Immature natural killer cell (primary cell): ENCODE measurements around the gene MAPK12. TPM values are rescaled to one million over a fixed set of nuclear protein-coding genes. Genes with fewer than 3 reads are reported as not detected.

Experiments
- DNase-seq, 3 donors: peaks; one replicate each; pipeline ENCODE4 v3.0.0; 2022; ENCODE audit warnings: mixed read lengths in 1 of 3
- H3K27ac Mint-ChIP-seq, 6 donors: one replicate each; pipeline ENCODE4 v1.8.0; 2020; ENCODE audit warnings: mixed read lengths in 6 of 6, mild to moderate bottlenecking in 5 of 6, inconsistent platforms in 4 of 6, moderate library complexity in 3 of 6
- H3K27me3 Mint-ChIP-seq, 3 donors: one replicate each; pipeline ENCODE4 v1.8.0; 2020 to 2021; ENCODE audit warnings: low read depth in 3 of 3, mild to moderate bottlenecking in 3 of 3, mixed read lengths in 3 of 3, moderate library complexity in 3 of 3, inconsistent platforms in 1 of 3
- H3K36me3 Mint-ChIP-seq, 3 donors: one replicate each; pipeline ENCODE4 v1.8.0; 2020; ENCODE audit warnings: mixed read lengths in 3 of 3, inconsistent platforms in 2 of 3, mild to moderate bottlenecking in 2 of 3
- H3K4me1 Mint-ChIP-seq, 2 donors: one replicate each; pipeline ENCODE4 v1.8.0; 2020; ENCODE audit warnings: inconsistent platforms in 2 of 2, mild to moderate bottlenecking in 2 of 2, mixed read lengths in 2 of 2, moderate library complexity in 1 of 2
- H3K4me3 Mint-ChIP-seq, 5 donors: one replicate each; pipeline ENCODE4 v1.8.0; 2020; ENCODE audit warnings: mild to moderate bottlenecking in 5 of 5, mixed read lengths in 5 of 5, inconsistent platforms in 3 of 5, moderate library complexity in 3 of 5
- H3K9me3 Mint-ChIP-seq, 6 donors: one replicate each; pipeline ENCODE4 v1.8.0; 2020; ENCODE audit warnings: mild to moderate bottlenecking in 6 of 6, mixed read lengths in 6 of 6, inconsistent platforms in 4 of 6, moderate library complexity in 3 of 6
- polyA plus RNA-seq, 3 donors: library from polyadenylated mRNA; unstranded; fragments of 300-500 nt; fragmentation: Illumina TruSeq; gene quantifications; one replicate each; pipeline ENCODE4 v1.2.3, GENCODE V29; 2021

The MAPK12 gene
- polyA plus RNA-seq, 3 donors from 2014 or later = 0.13 to 0.31 TPM; not detected in 1

DNA sequence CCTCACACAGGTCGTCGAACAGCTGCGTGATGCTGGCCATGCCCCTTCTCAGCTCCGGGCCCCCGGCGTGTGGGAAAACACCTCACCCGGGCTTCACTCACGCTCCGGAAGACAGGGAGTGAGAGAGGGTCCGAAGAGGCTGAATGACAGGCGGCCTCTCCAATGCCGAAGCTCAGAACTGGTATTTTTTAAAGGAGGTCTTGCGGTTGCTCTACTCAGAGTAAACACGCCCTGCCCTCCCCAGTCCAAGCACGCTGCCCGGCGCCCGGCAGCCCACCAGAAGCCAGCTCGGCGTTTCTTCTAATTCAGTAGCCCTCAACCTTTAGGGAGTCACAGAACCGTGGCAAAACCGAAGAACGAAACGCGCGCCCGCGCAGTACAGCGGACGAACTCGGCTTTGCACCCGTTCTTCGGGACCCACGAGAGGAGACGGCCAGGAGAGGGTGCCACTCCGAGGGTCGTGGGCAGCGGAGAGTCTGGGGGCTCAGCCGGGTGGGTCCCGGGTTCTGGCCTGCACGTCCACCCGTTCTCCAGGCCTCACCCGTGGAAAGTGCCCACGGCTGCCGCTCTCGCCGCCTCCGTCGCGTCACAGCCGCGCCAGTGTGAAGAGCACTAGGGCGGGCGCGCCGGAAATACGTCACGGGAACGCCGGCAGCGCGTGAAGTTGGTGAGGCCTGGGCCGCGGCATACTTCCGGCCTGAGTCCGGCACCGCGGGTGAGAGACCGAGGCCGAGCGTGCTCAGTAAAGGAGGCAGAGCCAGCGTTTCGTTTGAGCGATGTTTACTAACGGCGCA is 16.9 kb downstream of the MAPK12 start, which contains the start of gene TUBGCP6:
Gene TUBGCP6, minus strand, starts transcription at position 604 of the 794 bp plus-strand sequence. Its CDS starts 564 bp downstream, at position 40.
- peaks cover 5 to 9% (median 9%) of the 10 kb centered on the region in 3 donors for H3K27me3 Mint-ChIP-seq
- peaks cover 38 to 51% of the 10 kb centered on the region in 2 donors for H3K4me1 Mint-ChIP-seq
- peak within 1 kb of the TSS; percentile 95 to 99 (median 98) for H3K27ac Mint-ChIP-seq
- peak within 1 kb of the TSS; percentile 94 to 100 (median 97) for H3K4me3 Mint-ChIP-seq
- peaks cover 0 to 3% (median 3%) of the 10 kb centered on the region in 3 donors for H3K36me3 Mint-ChIP-seq
- peak; percentile 93 to 94 (median 93) for DNase-seq
- H3K9me3 Mint-ChIP-seq = no peaks in the 10 kb centered on the region

DNA sequence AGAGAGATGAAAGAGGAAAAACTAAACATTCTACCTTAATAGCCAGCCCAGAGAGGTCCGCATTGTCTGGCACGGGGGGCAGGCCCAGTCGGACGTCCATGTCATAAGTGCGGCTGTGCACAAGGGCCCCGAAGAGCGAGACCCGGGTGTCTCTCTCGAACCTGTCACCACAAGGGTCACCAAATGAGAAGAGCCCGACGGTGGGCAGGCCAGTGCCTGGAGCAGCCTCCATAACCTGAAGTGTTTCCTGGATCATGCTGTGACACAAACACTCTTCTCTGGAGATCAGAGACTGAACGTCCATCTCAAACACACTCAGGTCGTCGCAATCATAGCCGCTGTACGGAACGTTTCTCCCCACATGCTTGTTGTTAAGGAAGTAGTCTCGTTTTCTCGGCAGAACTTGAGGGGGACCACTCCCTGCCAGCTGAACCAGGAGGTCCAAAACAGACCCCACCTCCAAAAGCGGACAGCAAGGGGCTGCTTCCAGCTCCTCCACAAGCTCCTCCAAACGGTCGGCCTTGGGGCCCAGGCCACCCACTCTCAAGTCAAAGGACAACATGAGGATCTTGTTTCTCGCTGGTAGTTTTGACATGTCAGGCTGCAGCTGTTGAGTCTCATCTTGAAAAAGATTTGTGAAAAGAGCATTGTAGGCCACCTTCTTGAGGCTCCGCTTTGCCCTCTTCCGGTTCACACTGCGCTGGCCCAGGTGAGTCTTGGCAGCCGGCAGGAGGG is 17.6 kb downstream of the MAPK12 start:
- DNase-seq = no peak
- H3K4me3 Mint-ChIP-seq = peak overlapping the region; percentile 94 to 100 (median 97)
- H3K36me3 Mint-ChIP-seq = peaks cover 0 to 3% (median 3%) of the 10 kb centered on the region in 3 donors
- peaks cover 5 to 11% (median 9%) of the 10 kb centered on the region in 3 donors for H3K27me3 Mint-ChIP-seq
- peak overlapping the region; percentile 95 to 99 (median 98) for H3K27ac Mint-ChIP-seq
- H3K4me1 Mint-ChIP-seq = peaks cover 38 to 51% of the 10 kb centered on the region in 2 donors
- no peaks in the 10 kb centered on the region for H3K9me3 Mint-ChIP-seq

DNA sequence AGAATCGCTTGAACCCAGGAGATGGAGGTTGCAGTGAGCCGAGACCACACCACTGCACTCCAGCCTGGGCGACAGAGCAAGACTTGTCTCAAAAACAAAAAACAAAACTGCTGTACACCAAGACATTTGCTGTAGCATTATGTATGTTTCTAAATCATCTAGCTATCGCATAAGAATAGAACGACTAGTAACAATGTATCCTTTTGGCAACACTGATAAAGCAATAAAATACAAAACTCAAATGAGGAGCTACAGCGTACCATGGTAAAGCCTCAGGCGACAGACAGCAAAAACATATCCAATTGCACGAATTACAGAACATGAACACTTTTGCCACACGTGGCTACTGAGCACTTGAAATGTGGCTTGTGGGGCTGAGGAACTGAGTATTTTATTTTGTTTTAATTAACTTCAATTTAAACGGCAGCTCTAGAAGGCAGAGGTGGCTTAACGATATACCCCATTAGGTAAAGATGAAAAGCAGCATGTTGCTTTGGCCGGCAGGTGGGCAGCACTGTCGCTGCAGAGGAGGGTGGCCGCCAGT is 19.0 kb downstream of the MAPK12 start:
- DNase-seq = no peak
- Mint-ChIP-seq H3K36me3 (peaks cover 3 to 7% (median 4%) of the 10 kb centered on the region in 3 donors), H3K4me3 (peak overlapping the region; percentile 94 to 100 (median 97)), H3K4me1 (peaks cover 38 to 47% of the 10 kb centered on the region in 2 donors), H3K9me3 (no peaks in the 10 kb centered on the region), H3K27ac (peak overlapping the region in 5 of 6 donors; percentile 30 to 87 (median 79)), H3K27me3 (peaks cover 2 to 10% (median 8%) of the 10 kb centered on the region in 3 donors)

DNA sequence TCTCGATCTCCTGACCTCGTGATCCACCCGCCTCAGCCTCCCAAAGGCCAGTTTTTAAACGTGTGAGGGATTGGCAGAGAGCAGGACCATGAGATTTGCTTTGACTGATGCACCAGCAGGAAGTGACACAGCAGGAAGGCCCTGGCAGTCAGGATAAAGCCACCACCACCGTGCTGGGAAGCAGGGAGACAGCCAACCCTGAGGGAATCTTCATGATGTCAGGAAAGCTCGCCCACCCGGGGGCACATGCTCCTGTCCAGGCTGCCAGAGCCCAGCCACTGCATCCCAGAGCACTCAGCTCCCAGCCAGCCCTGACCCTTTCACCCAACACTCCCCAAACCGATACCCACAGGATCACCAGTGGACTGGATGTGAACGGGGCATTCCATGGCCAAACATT is 22.7 kb downstream of the MAPK12 start:
- H3K27ac Mint-ChIP-seq = no peak overlapping the region
- H3K36me3 Mint-ChIP-seq = peaks cover 4% of the 10 kb centered on the region in 3 donors
- no peaks in the 10 kb centered on the region for H3K9me3 Mint-ChIP-seq
- no peak overlapping the region for H3K4me3 Mint-ChIP-seq
- H3K4me1 Mint-ChIP-seq = peaks cover 45 to 53% of the 10 kb centered on the region in 2 donors
- no peak for DNase-seq
- peaks cover 0 to 10% (median 0%) of the 10 kb centered on the region in 3 donors for H3K27me3 Mint-ChIP-seq

DNA sequence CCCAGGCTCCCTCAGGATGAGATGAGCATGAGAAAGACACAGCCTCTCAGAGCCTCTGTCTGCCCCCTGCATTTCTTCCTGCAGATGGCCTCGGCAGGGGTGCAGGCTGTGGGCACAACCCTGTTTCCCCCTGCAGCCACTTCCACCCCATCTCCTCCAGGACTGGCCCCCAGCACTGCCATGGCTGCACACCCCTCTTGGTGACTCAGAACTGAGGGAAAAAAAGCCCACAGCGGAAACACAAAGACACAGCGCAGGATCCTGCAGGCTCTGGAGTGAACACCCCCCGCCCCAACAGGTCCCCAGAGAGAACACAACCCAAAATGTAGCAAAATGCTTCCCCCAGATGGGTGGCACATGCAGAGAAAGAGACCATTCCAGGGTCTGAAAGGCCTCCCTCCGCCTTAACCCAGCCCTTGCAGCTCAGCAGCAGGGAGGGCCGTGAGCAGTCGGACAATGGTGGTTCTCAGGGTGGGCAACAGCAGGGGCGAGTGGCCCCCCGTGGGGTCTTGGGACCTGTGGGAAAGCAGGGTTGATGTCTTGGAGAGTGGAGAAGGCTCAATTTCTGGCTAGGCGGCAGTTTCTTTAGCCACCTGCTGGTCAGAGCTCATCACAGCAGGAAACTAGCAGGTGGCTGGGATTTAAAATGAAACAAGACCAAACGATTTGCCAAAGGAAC is 24.6 kb downstream of the MAPK12 start:
- DNase-seq = no peak
- no peaks in the 10 kb centered on the region for H3K9me3 Mint-ChIP-seq
- H3K36me3 Mint-ChIP-seq = peaks cover 4% of the 10 kb centered on the region in 3 donors
- peak overlapping the region in 1 of 6 donors; percentile 45 for H3K27ac Mint-ChIP-seq
- peaks cover 27 to 42% of the 10 kb centered on the region in 2 donors for H3K4me1 Mint-ChIP-seq
- peaks cover 0 to 10% (median 0%) of the 10 kb centered on the region in 3 donors for H3K27me3 Mint-ChIP-seq
- H3K4me3 Mint-ChIP-seq = peak overlapping the region in 1 of 5 donors; percentile 30

DNA sequence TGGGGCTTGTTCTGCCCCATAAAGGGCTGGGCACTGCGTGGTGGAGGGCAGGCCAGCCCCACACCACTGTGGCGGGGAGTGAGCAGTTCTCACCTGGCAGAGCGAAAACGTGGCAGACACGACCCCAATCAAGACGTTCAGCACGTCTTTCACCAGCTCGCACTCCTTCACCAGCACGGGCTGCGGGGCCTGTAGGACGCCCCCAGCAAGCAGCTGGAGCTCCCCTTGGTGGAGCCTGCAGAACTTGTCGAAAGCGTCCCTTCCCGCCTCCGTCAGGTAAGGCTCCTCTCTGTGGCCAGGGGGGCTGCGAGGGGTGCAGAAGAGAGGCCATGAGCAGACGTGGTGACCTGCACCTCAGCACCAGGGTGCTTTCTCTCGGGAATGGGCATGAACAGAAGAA is 28.3 kb downstream of the MAPK12 start:
- DNase-seq = no peak
- Mint-ChIP-seq H3K9me3 (no peaks in the 10 kb centered on the region), H3K4me1 (peaks cover 20 to 30% of the 10 kb centered on the region in 2 donors), H3K36me3 (peaks cover 4 to 16% (median 14%) of the 10 kb centered on the region in 3 donors), H3K27me3 (peaks cover 0 to 8% (median 0%) of the 10 kb centered on the region in 3 donors), H3K4me3 (no peak overlapping the region), H3K27ac (no peak overlapping the region)

DNA sequence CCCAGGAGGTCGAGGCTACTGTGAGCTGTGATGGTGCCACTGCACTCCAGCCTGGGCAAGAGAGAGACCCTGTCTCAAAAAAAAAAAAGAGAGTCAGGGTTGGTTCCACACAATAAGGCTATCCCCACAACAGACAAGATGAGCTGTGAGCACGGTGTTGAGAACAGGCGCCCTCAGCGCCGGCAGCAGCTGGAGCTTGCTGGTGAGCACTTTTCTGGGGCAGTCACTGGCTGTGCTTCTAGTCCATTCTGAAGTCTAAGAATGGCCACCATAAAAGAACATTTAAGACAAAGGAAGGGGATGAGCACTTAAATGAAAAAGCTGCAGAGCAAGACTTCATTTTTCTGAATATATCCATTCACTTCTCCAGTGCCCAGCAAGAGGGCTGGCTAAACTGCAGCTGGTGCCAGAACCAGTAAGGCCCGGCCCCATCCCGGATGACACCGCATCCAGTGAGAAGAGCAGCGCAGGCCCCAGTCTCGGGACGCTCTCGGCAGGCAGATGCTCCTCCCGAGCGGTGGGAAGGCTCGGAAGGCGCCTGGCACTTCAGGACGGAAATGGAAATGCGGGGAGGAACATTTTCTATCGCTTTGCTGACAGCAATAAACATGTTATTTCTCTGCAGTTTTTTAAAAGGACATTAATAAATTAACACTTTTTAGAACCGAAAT is 28.9 kb downstream of the MAPK12 start:
- H3K27me3 Mint-ChIP-seq = peaks cover 0 to 8% (median 0%) of the 10 kb centered on the region in 3 donors
- H3K9me3 Mint-ChIP-seq = no peaks in the 10 kb centered on the region
- no peak for DNase-seq
- no peak overlapping the region for H3K4me3 Mint-ChIP-seq
- peaks cover 20 to 30% of the 10 kb centered on the region in 2 donors for H3K4me1 Mint-ChIP-seq
- H3K27ac Mint-ChIP-seq = no peak overlapping the region
- peaks cover 0 to 16% (median 11%) of the 10 kb centered on the region in 3 donors for H3K36me3 Mint-ChIP-seq

DNA sequence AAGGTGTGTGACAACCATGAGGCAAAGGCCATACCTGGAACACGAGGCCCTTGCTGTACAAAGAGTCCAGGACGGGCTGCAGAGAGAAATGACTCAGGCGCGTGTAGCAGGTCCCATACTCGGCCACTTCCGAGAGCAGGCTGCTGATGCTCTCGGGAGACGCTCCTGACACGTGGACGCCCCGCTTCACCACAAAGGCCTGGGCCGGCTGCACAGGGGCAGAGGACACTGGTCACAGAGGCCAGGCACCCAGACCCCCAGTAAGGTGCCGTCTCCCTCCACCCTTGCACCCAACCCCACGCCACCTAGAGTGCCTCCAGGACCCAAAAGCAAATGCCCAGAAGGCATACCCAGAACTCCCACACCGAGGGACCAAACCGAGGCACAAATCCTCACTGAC is 32.1 kb downstream of the MAPK12 start:
- peak overlapping the region in 1 of 6 donors; percentile 6 for H3K27ac Mint-ChIP-seq
- H3K27me3 Mint-ChIP-seq = peaks cover 0 to 6% (median 0%) of the 10 kb centered on the region in 3 donors
- no peak overlapping the region for H3K4me3 Mint-ChIP-seq
- H3K36me3 Mint-ChIP-seq = peaks cover 0 to 12% (median 12%) of the 10 kb centered on the region in 3 donors
- peaks cover 5 to 9% of the 10 kb centered on the region in 2 donors for H3K4me1 Mint-ChIP-seq
- no peaks in the 10 kb centered on the region for H3K9me3 Mint-ChIP-seq
- DNase-seq = no peak

DNA sequence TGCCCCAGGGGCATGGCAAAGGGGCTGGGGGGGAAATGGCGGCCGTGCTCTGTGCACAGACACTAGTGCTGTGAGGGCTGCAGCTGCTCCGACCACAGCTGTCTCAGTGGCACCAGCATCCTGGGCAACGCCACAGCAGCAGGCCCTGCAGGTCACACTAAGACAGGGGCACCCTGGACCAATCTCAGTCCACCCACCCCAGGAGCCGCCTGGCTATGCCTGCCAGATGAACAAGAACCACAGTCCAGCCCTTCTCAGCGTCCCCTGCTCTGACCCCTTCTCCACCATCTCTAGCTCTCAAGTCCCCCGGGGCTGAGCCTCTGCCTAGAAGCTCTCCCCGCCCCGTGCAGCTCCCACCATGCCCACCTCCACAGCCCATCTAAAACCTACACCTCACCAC is 33.1 kb downstream of the MAPK12 start:
- Mint-ChIP-seq H3K4me1 (peaks cover 0 to 2% of the 10 kb centered on the region in 2 donors), H3K27me3 (peaks cover 0 to 8% (median 0%) of the 10 kb centered on the region in 3 donors), H3K27ac (no peak overlapping the region), H3K4me3 (no peak overlapping the region), H3K9me3 (no peaks in the 10 kb centered on the region), H3K36me3 (peaks cover 0 to 20% (median 12%) of the 10 kb centered on the region in 3 donors)
- no peak for DNase-seq

DNA sequence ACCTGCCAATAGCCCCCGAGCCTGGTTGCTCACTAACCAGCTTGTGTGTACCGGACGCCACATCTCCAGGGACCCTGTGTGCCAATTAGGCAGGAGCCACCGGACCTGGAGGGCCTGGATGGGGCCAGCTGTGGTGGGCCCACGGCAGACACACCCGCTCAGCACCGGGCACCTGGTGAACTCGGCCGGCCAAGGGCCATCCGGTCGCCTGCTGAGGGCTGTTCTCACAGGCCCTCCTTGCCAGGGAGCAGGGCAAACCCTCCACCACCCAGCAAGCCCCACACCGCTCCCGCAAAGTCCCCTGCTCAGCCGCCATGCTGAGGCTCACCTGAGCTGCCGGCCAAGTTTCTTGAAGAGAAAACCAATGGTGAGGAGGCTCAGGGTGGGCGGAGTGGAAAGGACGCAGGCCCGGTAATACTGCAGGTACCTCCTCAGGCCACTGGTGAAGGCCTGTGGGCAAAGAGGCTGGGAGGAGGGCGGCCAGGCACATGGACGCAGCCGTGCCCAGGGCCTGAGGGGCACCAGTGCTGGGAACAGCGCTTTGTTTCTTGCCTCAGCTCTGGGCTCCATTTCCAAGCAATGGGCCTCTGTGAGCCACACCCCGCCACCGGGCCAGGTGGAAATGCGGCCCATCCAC is 33.8 kb downstream of the MAPK12 start:
- H3K27ac Mint-ChIP-seq = no peak overlapping the region
- no peaks in the 10 kb centered on the region for H3K9me3 Mint-ChIP-seq
- H3K27me3 Mint-ChIP-seq = peaks cover 0 to 7% (median 0%) of the 10 kb centered on the region in 3 donors
- H3K36me3 Mint-ChIP-seq = peaks cover 0 to 23% (median 12%) of the 10 kb centered on the region in 3 donors
- no peak overlapping the region for H3K4me3 Mint-ChIP-seq
- no peak for DNase-seq
- H3K4me1 Mint-ChIP-seq = peaks cover 0 to 2% of the 10 kb centered on the region in 2 donors

DNA sequence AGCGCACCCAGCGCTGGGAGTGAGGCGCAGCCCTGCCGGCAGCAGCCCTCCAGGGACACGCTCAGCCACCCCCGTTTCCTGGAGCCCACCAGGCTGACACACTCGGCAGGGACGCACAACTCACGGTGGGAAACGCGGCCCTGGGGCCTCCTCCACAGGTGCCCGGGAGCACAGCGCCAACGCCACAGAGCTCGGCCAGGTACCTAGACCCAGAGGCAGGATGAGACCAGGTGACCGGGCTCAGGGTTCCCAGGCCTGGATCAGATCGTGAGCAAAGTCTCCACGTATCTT is 34.7 kb downstream of the MAPK12 start:
- peaks cover 0 to 6% (median 0%) of the 10 kb centered on the region in 3 donors for H3K27me3 Mint-ChIP-seq
- H3K36me3 Mint-ChIP-seq = peaks cover 0 to 23% (median 12%) of the 10 kb centered on the region in 3 donors
- no peak for DNase-seq
- no peak overlapping the region for H3K4me3 Mint-ChIP-seq
- peaks cover 0 to 2% of the 10 kb centered on the region in 2 donors for H3K4me1 Mint-ChIP-seq
- no peak overlapping the region for H3K27ac Mint-ChIP-seq
- H3K9me3 Mint-ChIP-seq = no peaks in the 10 kb centered on the region

DNA sequence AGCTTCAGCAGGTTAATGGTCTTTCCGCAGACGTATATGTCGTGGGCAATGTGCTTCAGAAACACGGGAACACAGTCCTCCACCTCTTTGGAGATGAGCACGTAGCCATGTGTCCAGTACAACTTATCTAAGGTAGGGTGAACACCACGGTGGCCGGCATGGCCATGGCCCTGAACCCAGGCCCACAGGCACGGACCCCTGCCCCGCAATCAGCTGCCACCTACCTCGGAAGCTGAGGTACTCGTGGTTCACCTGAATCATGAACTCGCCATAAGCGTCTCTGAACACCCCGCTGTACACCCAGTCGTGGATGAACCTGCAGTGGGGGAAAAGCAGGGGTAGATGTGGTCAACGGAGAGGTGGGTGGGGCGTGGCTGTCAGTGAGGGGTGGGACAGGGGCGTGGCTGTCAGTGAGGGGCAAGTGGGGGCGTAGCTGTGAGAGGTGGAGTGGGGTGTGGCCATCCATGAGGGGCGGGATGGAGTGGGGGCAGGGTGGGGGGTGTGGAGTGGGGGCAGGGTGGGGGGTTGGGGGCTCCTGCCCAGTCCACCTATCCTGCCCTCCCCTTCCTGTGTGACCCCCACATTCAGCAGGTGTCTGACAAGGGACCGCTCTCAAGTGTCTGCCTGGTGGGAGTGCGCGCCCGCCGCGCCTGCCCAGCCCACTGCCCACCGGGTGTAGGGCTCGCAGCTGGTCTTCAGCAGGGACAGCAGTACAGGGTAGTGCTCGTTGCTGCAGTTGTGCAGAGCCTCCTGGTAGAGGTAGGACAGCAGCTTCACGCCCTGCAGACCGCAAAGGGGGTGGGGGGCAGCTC is 35.2 kb downstream of the MAPK12 start:
- no peaks in the 10 kb centered on the region for H3K9me3 Mint-ChIP-seq
- peaks cover 0 to 2% of the 10 kb centered on the region in 2 donors for H3K4me1 Mint-ChIP-seq
- DNase-seq = no peak
- H3K36me3 Mint-ChIP-seq = peaks cover 0 to 24% (median 12%) of the 10 kb centered on the region in 3 donors
- H3K27me3 Mint-ChIP-seq = peaks cover 0 to 6% (median 0%) of the 10 kb centered on the region in 3 donors
- no peak overlapping the region for H3K4me3 Mint-ChIP-seq
- H3K27ac Mint-ChIP-seq = no peak overlapping the region
